Activated CD8-positive, alpha-beta T cell treated with anti-CD3 and anti-CD28 coated beads for 36 hours (primary cell): ENCODE data around the gene STIL. TPM values are rescaled to one million over a fixed set of nuclear protein-coding genes. Genes with fewer than 3 reads are reported as not detected.
"Not testable (repeated sequence)": the region's sequence is repeated elsewhere in the genome, so short reads cannot be mapped to it uniquely, and the experiment has no call there.

Experiments
- ATAC-seq: fragments of 200-7000 bp; cut with Tn5 transposase; one replicate; pipeline ENCODE4 v1.10.0; 2021; ENCODE audit warnings: mild to moderate bottlenecking, moderate library complexity
- CTCF ChIA-PET: fragments of 350-600 bp; sonication (Branson Sonifier 250); formaldehyde crosslinking; loops from one replicate; lab custom pipeline; 2021; ENCODE audit warnings: antibody characterized with exemption; lab: Charles Lee
- POLR2A ChIA-PET: fragments of 350-600 bp; sonication (Branson Sonifier 250); formaldehyde crosslinking; loops from one replicate; lab custom pipeline; 2021; ENCODE audit warnings: antibody characterized with exemption; lab: Charles Lee
- DNase-seq: peaks from one replicate; pipeline ENCODE4 v3.0.0-alpha.2; 2020
- H3K27ac Mint-ChIP-seq: one replicate; pipeline ENCODE4 v1.8.0; 2021; ENCODE audit warnings: mild to moderate bottlenecking, mixed read lengths
- H3K27me3 Mint-ChIP-seq: one replicate; pipeline ENCODE4 v1.8.0; 2021; ENCODE audit warnings: mixed read lengths
- H3K36me3 Mint-ChIP-seq: one replicate; pipeline ENCODE4 v1.8.0; 2021; ENCODE audit warnings: low read depth, mixed read lengths
- H3K4me1 Mint-ChIP-seq: one replicate; pipeline ENCODE4 v1.8.0; 2021; ENCODE audit warnings: low read depth, mixed read lengths
- H3K4me3 Mint-ChIP-seq: one replicate; pipeline ENCODE4 v1.8.0; 2021; ENCODE audit warnings: mild to moderate bottlenecking, moderate library complexity, mixed read lengths
- H3K9me3 Mint-ChIP-seq: one replicate; pipeline ENCODE4 v1.8.0; 2021; ENCODE audit warnings: mixed read lengths
- intact Hi-C: fragments of 100-400 bp; cut with micrococcal nuclease; formaldehyde crosslinking; loops from one replicate; pipeline ENCODE4 v1.10.0; 2022
- total RNA-seq, 2 experiments: library from RNA; stranded (reverse); gene quantifications; one replicate each; pipeline ENCODE4 v1.2.3, GENCODE V29; 2021
- TF ChIP-seq, protein P1 (sequence below): fragments of 200-600 bp; IDR thresholded peaks from one replicate; pipeline ENCODE4 v1.8.0; 2022; ENCODE audit warnings: antibody characterized with exemption, mild to moderate bottlenecking

STIL gene
- total RNA-seq, 2 experiments from 2014 or later = 22.8 to 24.5 TPM

GRCh38 chr1:47324682-47325081 lies 10.7 kb upstream of the STIL start:
- CTCF ChIA-PET = interaction anchor here (0.6 to 3.0 kb wide), 3 partner anchors 9 to 647 kb away, joined by 3 to 17 read pairs (median 5); partner anchors contain the start of gene CMPK1
- no peak for ATAC-seq

DNA sequence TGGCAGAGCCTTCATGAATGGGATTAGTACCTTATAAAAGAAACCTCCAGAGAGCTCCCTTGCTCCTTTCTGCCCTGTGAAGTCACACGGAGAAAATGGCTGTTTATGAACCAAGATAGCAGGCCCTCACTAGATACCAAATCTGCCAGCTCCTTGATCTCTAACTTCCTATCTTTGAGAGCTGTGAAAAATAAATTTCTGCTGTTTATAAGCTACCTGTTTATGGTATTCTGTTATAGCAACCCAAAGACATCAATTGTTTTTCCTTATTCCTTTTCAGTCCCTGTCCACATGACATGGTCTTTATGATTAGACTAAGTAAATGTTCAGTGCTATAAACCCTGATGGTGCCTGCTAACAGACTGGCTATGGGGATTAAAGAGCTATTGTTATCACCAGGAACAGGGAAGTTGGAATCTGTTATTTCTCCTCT lies 9.7 kb upstream of the STIL start:
- H3K36me3 Mint-ChIP-seq = no peaks in the 10 kb centered on the region
- TF ChIP-seq, protein P1, sequence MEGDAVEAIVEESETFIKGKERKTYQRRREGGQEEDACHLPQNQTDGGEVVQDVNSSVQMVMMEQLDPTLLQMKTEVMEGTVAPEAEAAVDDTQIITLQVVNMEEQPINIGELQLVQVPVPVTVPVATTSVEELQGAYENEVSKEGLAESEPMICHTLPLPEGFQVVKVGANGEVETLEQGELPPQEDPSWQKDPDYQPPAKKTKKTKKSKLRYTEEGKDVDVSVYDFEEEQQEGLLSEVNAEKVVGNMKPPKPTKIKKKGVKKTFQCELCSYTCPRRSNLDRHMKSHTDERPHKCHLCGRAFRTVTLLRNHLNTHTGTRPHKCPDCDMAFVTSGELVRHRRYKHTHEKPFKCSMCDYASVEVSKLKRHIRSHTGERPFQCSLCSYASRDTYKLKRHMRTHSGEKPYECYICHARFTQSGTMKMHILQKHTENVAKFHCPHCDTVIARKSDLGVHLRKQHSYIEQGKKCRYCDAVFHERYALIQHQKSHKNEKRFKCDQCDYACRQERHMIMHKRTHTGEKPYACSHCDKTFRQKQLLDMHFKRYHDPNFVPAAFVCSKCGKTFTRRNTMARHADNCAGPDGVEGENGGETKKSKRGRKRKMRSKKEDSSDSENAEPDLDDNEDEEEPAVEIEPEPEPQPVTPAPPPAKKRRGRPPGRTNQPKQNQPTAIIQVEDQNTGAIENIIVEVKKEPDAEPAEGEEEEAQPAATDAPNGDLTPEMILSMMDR = no peak
- intact Hi-C loops = no loop called here
- no peak for ATAC-seq
- no peak for DNase-seq
- H3K9me3 Mint-ChIP-seq = no peaks in the 10 kb centered on the region
- ChIA-PET CTCF (interaction anchor here (1.3 to 3.0 kb wide), 3 partner anchors 10 to 144 kb away, joined by 3 to 17 read pairs (median 5); partner anchors contain the start of genes CMPK1 and STIL), POLR2A (interaction anchor here (1.8 kb wide), 1 partner anchor 9 kb away, joined by 7 read pairs; the partner anchor contains the start of gene STIL)
- no peaks in the 10 kb centered on the region for H3K27me3 Mint-ChIP-seq
- no peaks in the 10 kb centered on the region for H3K4me1 Mint-ChIP-seq
- H3K27ac Mint-ChIP-seq = no peak overlapping the region
- H3K4me3 Mint-ChIP-seq = no peak overlapping the region

More at GRCh38 chr1:47324682-47325081, 10.7 kb upstream of the STIL start:
- Mint-ChIP-seq H3K4me3 (no peak overlapping the region), H3K27me3 (no peaks in the 10 kb centered on the region), H3K36me3 (no peaks in the 10 kb centered on the region), H3K4me1 (no peaks in the 10 kb centered on the region), H3K9me3 (no peaks in the 10 kb centered on the region), H3K27ac (no peak overlapping the region)
- intact Hi-C loops = no loop called here
- POLR2A ChIA-PET = interaction anchor here (1.5 to 1.8 kb wide), 2 partner anchors 8 to 10 kb away, joined by 3 to 7 read pairs; partner anchors contain the start of genes CMPK1 and STIL
- TF ChIP-seq, protein P1 = no peak
- DNase-seq = no peak

DNA sequence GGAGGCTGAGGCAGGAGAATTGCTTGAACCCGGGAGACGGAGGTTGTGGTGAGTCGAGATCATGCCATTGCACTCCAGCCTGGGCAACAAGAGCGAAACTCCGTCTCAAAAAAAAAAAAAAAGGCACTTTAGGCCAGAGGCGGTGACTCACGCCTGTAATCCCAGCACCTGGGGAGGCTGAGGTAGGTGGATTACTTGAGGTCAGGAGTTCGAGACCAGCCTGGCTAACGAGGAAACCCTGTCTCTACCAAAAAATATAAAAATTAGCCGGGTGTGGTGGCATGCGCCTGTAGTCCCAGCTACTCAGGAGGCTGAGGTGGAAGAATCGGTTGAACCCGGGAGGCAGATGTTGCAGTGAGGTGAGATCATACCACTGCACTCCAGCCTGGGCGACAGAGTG lies 6.0 kb upstream of the STIL start:
- H3K36me3 Mint-ChIP-seq, DNase-seq, H3K9me3 Mint-ChIP-seq, ATAC-seq, H3K4me3 Mint-ChIP-seq, intact Hi-C loops, CTCF ChIA-PET, H3K27me3 Mint-ChIP-seq, H3K27ac Mint-ChIP-seq, H3K4me1 Mint-ChIP-seq: not testable (repeated sequence)
- POLR2A ChIA-PET = interaction anchor here (1.3 kb wide), 1 partner anchor 13 kb away, joined by 4 read pairs; no protein-coding TSS in a partner anchor

- H3K27me3 Mint-ChIP-seq = no peaks in the 10 kb centered on the region
- no peaks in the 10 kb centered on the region for H3K9me3 Mint-ChIP-seq
- H3K36me3 Mint-ChIP-seq = peaks cover 6% of the 10 kb centered on the region
- DNase-seq (no peak), ATAC-seq (no peak)
- H3K4me3 Mint-ChIP-seq = no peak overlapping the region
- ChIA-PET CTCF (interaction anchor here (0.7 to 1.2 kb wide), 7 partner anchors 9 to 392 kb away, joined by 3 to 5 read pairs (median 3); no protein-coding TSS in a partner anchor), POLR2A (interaction anchor here (1.0 to 1.1 kb wide), 2 partner anchors 16 to 32 kb away, joined by 3 to 5 read pairs; partner anchors contain the start of gene CMPK1)
- TF ChIP-seq, protein P1 = no peak
- H3K27ac Mint-ChIP-seq = no peak overlapping the region
- intact Hi-C loops = no loop called here
- H3K4me1 Mint-ChIP-seq = peaks cover 4% of the 10 kb centered on the region
These were observed 3.9 kb upstream of the STIL start for GRCh38 chr1:47317841-47318240.

GRCh38 chr1:47309427-47309826 lies 4.5 kb downstream of the STIL start:
- Mint-ChIP-seq H3K27ac (no peak overlapping the region), H3K36me3 (peaks cover 28% of the 10 kb centered on the region), H3K4me3 (no peak overlapping the region), H3K9me3 (no peaks in the 10 kb centered on the region), H3K4me1 (peaks cover 8% of the 10 kb centered on the region), H3K27me3 (no peaks in the 10 kb centered on the region)
- POLR2A ChIA-PET = no interaction called here
- ATAC-seq = no peak
- TF ChIP-seq, protein P1 = no peak
- DNase-seq = no peak
- CTCF ChIA-PET = interaction anchor here (1.4 to 1.8 kb wide), 2 partner anchors 117 to 130 kb away, joined by 3 to 4 read pairs; no protein-coding TSS in a partner anchor
- intact Hi-C loops = no loop called here
